ENCODE results near the gene UCK2. TPM values are rescaled to one million over a fixed set of nuclear protein-coding genes. Genes with fewer than 3 reads are reported as not detected.
A peak's percentile ranks its signal among the peaks of the same experiment; 100 is the strongest.

UCK2 gene
- total and polyA plus RNA-seq, 9 of the 15 experiments (the other 6 are each of a cell fraction or from before 2014, with no cell fraction given): 71.6 to 145 (median 95.8) TPM

DNA sequence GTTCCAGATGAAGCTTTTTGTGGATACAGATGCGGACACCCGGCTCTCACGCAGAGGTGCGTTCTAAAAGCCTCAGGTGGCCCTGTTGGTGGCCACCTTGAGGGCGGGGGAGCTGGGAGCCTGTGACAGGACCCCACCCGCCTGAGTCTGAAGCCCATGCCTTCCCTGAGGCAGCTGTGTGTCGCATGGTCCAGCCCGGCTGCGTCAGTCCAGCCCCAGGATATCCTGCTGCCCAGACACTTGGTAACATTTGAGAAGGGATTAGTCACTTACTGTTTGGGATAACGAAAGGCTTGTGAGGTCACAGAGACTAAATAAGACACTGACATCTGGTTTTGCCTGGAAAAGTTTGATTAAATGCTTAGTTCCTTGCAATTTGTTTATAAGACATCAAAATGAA lies 68.9 kb downstream of the UCK2 start (continued):
- TF ChIP-seq, protein P1, sequence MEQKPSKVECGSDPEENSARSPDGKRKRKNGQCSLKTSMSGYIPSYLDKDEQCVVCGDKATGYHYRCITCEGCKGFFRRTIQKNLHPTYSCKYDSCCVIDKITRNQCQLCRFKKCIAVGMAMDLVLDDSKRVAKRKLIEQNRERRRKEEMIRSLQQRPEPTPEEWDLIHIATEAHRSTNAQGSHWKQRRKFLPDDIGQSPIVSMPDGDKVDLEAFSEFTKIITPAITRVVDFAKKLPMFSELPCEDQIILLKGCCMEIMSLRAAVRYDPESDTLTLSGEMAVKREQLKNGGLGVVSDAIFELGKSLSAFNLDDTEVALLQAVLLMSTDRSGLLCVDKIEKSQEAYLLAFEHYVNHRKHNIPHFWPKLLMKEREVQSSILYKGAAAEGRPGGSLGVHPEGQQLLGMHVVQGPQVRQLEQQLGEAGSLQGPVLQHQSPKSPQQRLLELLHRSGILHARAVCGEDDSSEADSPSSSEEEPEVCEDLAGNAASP (IDR thresholded peaks at IDR 0.05): no peak
- TF ChIP-seq HMGN3 (IDR thresholded peaks at IDR 0.05; ENCODE audit: borderline replicate concordance, extremely low read depth, insufficient read length, low read depth, low read length): no peak
- no peak for TF ChIP-seq NR2C1 (IDR thresholded peaks at IDR 0.05)
- TF ChIP-seq NR2C1 (tag; IDR thresholded peaks at IDR 0.05): no peak

DNA sequence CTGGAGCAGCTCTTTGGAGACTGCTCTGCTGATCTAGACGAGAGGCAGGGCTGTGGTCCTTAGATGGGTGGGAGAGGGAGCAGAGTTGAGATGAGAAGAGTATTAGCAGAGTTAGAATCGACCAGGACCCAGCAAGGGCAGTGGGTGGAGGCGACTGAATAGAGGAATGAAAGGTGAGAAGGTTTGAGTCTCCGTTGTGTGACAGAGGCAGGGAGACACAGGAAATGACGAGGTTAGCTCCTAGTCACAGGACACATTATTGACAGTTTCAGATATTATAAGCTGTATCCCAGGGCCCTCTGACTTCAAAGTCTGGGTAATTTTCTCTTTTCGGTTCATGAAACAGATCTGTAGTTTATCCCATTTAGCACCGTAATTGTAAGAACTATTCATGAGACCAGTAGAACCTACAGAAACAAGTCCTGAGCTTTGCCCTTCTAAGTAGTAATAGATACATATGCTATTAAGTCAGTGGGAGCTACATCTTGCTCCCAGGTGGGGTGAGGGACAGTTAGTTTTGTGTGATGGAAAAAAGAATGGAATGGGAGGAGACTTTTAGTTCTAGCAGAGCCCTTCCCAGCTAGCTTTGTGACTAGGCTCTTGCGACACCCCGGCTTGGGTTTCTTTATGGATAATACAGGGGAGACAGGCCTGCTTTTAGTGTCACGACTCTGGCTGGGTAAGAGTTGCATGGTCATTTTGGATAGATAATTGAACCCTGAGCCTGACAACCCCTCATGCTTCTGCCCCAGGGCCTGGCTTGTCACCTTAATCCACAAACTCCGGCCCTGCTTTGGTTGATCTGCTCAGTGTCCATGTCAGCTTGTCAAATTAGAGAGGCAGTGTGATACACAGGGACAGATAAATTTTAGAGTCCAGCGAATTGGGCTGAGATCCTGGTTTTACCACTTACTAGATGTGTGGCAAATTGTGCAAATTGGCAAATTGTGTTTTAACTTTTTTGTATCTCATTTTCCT lies 70.2 kb downstream of the UCK2 start:
- no peaks in the 10 kb centered on the region for H3K9me3 ChIP-seq (replicated peaks; ENCODE audit: control insufficient read depth, insufficient read depth, low read depth, low read length)
- POLR2A ChIA-PET: interaction anchor here (0.6 to 1.1 kb wide), 3 partner anchors 12 to 24 kb away, joined by 3 to 4 read pairs (median 4); no protein-coding TSS in a partner anchor
- no TSS peak for BruUV-seq (replicated peaks)
- CTCF ChIA-PET (ENCODE audit: low intra/inter-chr PET ratio): interaction anchor here (0.7 kb wide), 1 partner anchor 199 kb away, joined by 3 read pairs; the partner anchor contains the start of gene ALDH9A1
- peaks cover 3% of the 10 kb centered on the region for H3K9me1 ChIP-seq (ENCODE audit: control insufficient read depth, insufficient read depth, low read length)
- no peak overlapping the region for H3K27ac ChIP-seq (ENCODE audit: extremely low read depth, low read depth, low read length)
- intact Hi-C loops (cut with micrococcal nuclease): no loop called here
- H3K4me3 ChIP-seq: no peak overlapping the region
- no peaks in the 10 kb centered on the region for H3K27me3 ChIP-seq (ENCODE audit: control insufficient read depth in 2 of 2, insufficient read depth in 2 of 2, low read length in 2 of 2)
- in situ Hi-C loops (cut with MboI): no loop called here
- H3K79me2 ChIP-seq (ENCODE audit: control insufficient read depth, insufficient read depth, low read length): 0 out of 3 replicates have a peak, but pooled peaks cover 4% of the 10 kb centered on the region
- H3K36me3 ChIP-seq (ENCODE audit: control insufficient read depth, insufficient read depth, low read length): peaks cover 94% of the 10 kb centered on the region
- FAIRE-seq (no peak), DNase-seq (ENCODE audit: extremely low read depth in 1 of 4, low spot score in 3 of 4) (no peak), ATAC-seq (no peak)
- H3K9ac ChIP-seq (ENCODE audit: insufficient read depth in 1 of 2, low read depth in 2 of 2, low read length in 2 of 2): no peak overlapping the region
- H2AFZ ChIP-seq (ENCODE audit: low read depth, low read length): no peak overlapping the region
- peaks cover 0 to 3% of the 10 kb centered on the region in 2 experiments; a peak in 2 of 5 replicates for H3K4me1 ChIP-seq (replicated peaks in 1 of 2; ENCODE audit: control insufficient read depth in 2 of 2, insufficient read depth in 2 of 2, low read length in 2 of 2)
- 90% methylated on average over 12 of the region's 12 CpGs for WGBS (ENCODE audit: insufficient coverage, low coverage, missing lambda C conversion rate)
- TF ChIP-seq CEBPB (tag; IDR thresholded peaks at IDR 0.05) (peak; percentile 64), NBN (IDR thresholded peaks at IDR 0.05; ENCODE audit: low read depth) (no peak), ZNF134 (CRISPR knock-in tag; conservative IDR thresholded peaks at IDR 0.05) (no peak)
- no peak overlapping the region for H3K4me2 ChIP-seq (ENCODE audit: insufficient read depth, low read length)
- H4K20me1 ChIP-seq (replicated peaks; ENCODE audit: control insufficient read depth, insufficient read depth, low read length): no peaks in the 10 kb centered on the region

Data from K562 (cell line).